NT2/D1 (cell line): ENCODE data around the gene GALNT12.

Experiments
- DNase-seq: peaks from one replicate; pipeline ENCODE4 v3.0.0-alpha.2; 2011; ENCODE audit warnings: low read depth, low spot score
- H3K27me3 ChIP-seq: 2 replicates; pipeline ENCODE4 v1.6.0; 2011; ENCODE audit warnings: mild to moderate bottlenecking; ENCODE audit not compliant: insufficient read length, insufficient read depth
- H3K36me3 ChIP-seq: 2 replicates; pipeline ENCODE4 v1.6.1; 2011; ENCODE audit warnings: mild to moderate bottlenecking, low read length, mixed read lengths; ENCODE audit not compliant: insufficient read depth, insufficient read length
- H3K4me1 ChIP-seq: 2 replicates; pipeline ENCODE4 v1.5.1; 2011; ENCODE audit not compliant: insufficient read depth, insufficient read length
- H3K4me3 ChIP-seq: 2 replicates; pipeline ENCODE4 v1.5.1; 2011; ENCODE audit warnings: low read depth; ENCODE audit not compliant: insufficient read length
- H3K9ac ChIP-seq: 2 replicates; pipeline ENCODE4 v1.6.0; 2011; ENCODE audit warnings: low read depth; ENCODE audit not compliant: insufficient read length
- H3K9me3 ChIP-seq: 2 replicates; pipeline ENCODE4 v1.5.1; 2011; ENCODE audit warnings: mild to moderate bottlenecking, low read length; ENCODE audit not compliant: insufficient read depth
- SUZ12 ChIP-seq: IDR thresholded peaks from 2 replicates; pipeline ENCODE4 v1.6.1; 2011; ENCODE audit not compliant: insufficient read length, insufficient read depth; ENCODE audit errors: extremely low read depth
- YY1 ChIP-seq: IDR thresholded peaks from 2 replicates; pipeline ENCODE4 v1.6.1; 2011; ENCODE audit not compliant: insufficient read length, insufficient read depth
- ZNF274 ChIP-seq: IDR thresholded peaks from 2 replicates; pipeline ENCODE4 v1.6.1; 2011; ENCODE audit warnings: mild to moderate bottlenecking, low read depth, low read length

Gene GALNT12, protein sequence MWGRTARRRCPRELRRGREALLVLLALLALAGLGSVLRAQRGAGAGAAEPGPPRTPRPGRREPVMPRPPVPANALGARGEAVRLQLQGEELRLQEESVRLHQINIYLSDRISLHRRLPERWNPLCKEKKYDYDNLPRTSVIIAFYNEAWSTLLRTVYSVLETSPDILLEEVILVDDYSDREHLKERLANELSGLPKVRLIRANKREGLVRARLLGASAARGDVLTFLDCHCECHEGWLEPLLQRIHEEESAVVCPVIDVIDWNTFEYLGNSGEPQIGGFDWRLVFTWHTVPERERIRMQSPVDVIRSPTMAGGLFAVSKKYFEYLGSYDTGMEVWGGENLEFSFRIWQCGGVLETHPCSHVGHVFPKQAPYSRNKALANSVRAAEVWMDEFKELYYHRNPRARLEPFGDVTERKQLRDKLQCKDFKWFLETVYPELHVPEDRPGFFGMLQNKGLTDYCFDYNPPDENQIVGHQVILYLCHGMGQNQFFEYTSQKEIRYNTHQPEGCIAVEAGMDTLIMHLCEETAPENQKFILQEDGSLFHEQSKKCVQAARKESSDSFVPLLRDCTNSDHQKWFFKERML

DNA sequence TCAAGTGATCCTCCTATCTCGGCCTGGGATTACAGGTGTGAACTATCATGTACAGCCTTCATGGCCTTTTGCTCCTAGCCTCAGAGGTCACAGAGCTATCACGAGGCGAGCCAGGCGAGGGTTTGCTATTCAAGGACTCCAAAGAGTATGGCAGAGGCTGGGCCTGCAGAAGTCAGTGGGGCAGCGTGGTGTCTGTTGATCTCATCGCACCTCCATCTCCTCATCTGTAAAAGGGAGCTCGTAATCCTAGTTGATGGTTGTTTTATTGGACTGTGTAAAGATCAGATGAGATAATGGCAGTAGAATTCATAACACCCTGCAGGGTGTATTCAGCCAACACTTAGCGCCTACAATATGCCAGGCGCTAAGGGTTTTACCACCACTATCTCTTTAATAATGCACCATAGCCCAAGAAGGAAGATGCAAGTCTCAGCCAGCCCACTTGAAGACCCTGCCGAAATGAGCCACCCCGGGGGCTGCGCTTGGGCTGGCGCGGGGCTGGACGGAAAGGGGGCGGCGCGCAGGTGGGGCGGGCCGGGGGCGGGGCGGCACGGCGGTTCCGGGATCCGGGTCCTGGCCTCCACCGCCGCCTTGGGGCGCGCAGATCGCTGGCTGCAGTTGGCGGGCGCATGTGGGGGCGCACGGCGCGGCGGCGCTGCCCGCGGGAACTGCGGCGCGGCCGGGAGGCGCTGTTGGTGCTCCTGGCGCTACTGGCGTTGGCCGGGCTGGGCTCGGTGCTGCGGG, at the start of gene GALNT12:
Gene GALNT12 (plus strand): TSS at position 601 of the 744 bp plus-strand sequence. CDS start 29 bp downstream, at position 630.
- no peaks in the 10 kb centered on the region for H3K9me3 ChIP-seq
- H3K4me3 ChIP-seq = peak within 1 kb of the TSS; percentile 65
- peak within 1 kb of the TSS; percentile 81 for H3K9ac ChIP-seq
- DNase-seq = no peak
- peaks cover 19% of the 10 kb centered on the region for H3K27me3 ChIP-seq
- H3K36me3 ChIP-seq = no peaks in the 10 kb centered on the region
- no peaks in the 10 kb centered on the region for H3K4me1 ChIP-seq
- TF ChIP-seq SUZ12 (no peak), ZNF274 (no peak), YY1 (no peak)

- Histone ChIP-seq H3K9me3 (peaks cover 18% of the 10 kb centered on the region), H3K4me3 (no peak overlapping the region), H3K36me3 (peaks cover 23% of the 10 kb centered on the region), H3K27me3 (no peaks in the 10 kb centered on the region), H3K9ac (no peak overlapping the region), H3K4me1 (no peaks in the 10 kb centered on the region)
- no peak for DNase-seq
- TF ChIP-seq SUZ12 (no peak), YY1 (no peak), ZNF274 (no peak)
These were observed 47.2 kb upstream of the GALNT12 start for GRCh38 chr9:98760231-98760630.

DNA sequence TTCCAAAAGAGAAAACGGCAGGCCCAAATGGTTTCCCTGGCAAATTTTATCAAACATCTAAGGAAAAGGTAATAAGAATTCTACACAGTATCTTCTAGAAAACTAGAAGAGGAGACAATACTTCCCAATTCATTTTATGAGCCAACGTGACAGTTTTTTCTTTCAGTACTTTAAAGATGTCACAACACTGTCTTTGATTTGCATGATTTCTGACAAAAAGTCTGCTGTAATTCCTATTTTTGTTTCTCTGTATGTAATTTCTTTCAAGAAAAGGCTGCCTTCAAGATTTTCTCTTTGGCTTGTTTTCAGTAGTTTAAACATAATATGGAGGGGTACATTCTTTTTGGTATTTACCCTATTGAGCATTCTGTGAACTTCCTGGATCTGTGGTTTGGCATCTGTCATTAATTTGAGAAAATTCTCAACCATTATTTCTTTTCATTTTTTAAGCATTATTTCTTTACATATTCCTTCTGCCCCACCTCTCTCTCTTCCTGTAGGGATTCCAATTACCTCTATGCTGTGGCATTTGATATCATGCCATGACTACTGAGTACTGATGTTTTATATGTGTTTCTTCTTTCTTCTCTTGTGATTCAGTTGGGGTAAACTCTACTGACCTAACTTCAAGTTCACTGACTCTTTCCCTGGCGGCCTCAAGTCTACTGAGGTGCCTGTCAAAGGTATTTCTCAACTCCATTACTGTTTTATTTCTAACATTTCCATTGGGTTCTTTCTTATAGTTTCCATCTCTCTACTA, 43.3 kb upstream of the GALNT12 start:
- no peak for DNase-seq
- peaks cover 5% of the 10 kb centered on the region for H3K9me3 ChIP-seq
- no peak overlapping the region for H3K9ac ChIP-seq
- H3K36me3 ChIP-seq = peaks cover 37% of the 10 kb centered on the region
- H3K4me3 ChIP-seq = no peak overlapping the region
- no peak for TF ChIP-seq YY1
- no peak for TF ChIP-seq SUZ12
- no peak for TF ChIP-seq ZNF274
- no peaks in the 10 kb centered on the region for H3K27me3 ChIP-seq
- no peaks in the 10 kb centered on the region for H3K4me1 ChIP-seq

DNA sequence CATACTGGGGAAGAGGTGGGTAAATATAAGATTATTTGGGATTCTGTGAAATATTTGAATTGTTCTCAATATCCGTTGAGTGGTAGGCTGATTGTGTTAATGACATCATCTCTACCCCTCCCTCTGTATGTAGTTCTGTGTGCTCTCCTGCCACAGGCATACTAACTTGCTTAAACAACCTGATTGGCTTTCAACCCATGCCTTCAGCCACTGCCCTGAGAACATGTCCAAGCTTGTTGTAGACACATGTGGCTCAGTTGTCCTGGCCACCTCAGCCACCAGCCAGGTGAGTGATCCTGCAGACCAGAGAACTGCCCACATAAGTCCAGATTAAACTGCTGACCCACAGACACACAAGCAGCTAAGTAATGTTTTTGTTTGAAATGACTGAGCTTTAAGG, 42.2 kb upstream of the GALNT12 start:
- H3K9ac ChIP-seq = no peak overlapping the region
- no peaks in the 10 kb centered on the region for H3K9me3 ChIP-seq
- DNase-seq = no peak
- TF ChIP-seq ZNF274 (no peak), SUZ12 (no peak)
- no peaks in the 10 kb centered on the region for H3K4me1 ChIP-seq
- no peaks in the 10 kb centered on the region for H3K27me3 ChIP-seq
- peaks cover 43% of the 10 kb centered on the region for H3K36me3 ChIP-seq
- H3K4me3 ChIP-seq = no peak overlapping the region

DNA sequence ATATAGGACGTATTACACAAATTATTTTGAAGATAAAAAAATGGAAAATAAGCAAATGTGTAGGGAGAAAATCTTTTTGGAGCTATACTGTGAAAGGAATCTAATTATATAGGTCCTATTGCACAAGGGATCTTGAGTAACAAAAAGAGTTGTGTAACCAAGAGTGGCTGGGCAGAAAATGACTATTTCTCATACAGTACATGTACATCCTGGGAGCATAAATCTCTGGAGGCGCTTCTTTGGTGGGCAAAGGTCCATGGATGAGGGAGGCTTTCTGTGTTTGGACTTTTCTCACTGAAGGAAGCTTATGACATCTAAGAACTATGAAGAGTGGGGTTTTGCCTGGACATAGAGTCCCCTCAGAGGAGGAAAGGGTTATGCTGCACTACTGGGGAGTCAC, 40.9 kb upstream of the GALNT12 start:
- Histone ChIP-seq H3K36me3 (peaks cover 56% of the 10 kb centered on the region), H3K9ac (no peak overlapping the region), H3K4me3 (no peak overlapping the region), H3K9me3 (no peaks in the 10 kb centered on the region), H3K4me1 (no peaks in the 10 kb centered on the region), H3K27me3 (no peaks in the 10 kb centered on the region)
- TF ChIP-seq SUZ12 (no peak), YY1 (no peak), ZNF274 (no peak)
- no peak for DNase-seq

- TF ChIP-seq YY1 (no peak), SUZ12 (no peak), ZNF274 (no peak)
- peaks cover 62% of the 10 kb centered on the region for H3K36me3 ChIP-seq
These were observed 40.3 kb upstream of the GALNT12 start for GRCh38 chr9:98767196-98767595.

DNA sequence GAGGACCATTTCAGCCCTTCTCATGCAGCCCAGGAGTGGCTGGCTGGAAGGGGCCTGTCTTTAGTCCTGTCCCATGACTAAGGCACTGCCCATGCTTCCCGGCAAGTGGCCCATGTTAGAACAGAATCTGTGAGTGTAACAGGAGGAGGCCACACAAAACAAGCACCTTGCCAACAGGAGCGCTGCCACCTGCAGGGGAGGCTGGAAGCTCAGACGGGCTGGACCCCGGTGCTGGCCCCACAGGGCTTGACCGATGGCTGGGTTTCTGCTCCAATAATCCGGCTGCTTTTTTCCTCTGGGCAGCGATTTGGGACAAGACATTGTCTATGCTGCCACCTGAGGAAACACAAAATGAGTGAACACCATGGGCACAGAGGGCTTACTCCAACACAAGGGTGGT, 39.6 kb upstream of the GALNT12 start:
- Histone ChIP-seq H3K36me3 (peaks cover 69% of the 10 kb centered on the region), H3K4me3 (no peak overlapping the region), H3K27me3 (no peaks in the 10 kb centered on the region), H3K4me1 (no peaks in the 10 kb centered on the region), H3K9ac (no peak overlapping the region), H3K9me3 (no peaks in the 10 kb centered on the region)
- TF ChIP-seq SUZ12 (no peak), YY1 (no peak), ZNF274 (no peak)
- no peak for DNase-seq

More at GRCh38 chr9:98767196-98767595, 40.3 kb upstream of the GALNT12 start:
- Histone ChIP-seq H3K4me1 (no peaks in the 10 kb centered on the region), H3K9ac (no peak overlapping the region), H3K27me3 (no peaks in the 10 kb centered on the region), H3K4me3 (no peak overlapping the region), H3K9me3 (no peaks in the 10 kb centered on the region)
- DNase-seq = no peak
